HCT116 (cell line): ENCODE results near the gene OR2G3. TPM values are rescaled to one million over a fixed set of nuclear protein-coding genes. Genes with fewer than 3 reads are reported as not detected.

Source experiments
- ATAC-seq: fragments of 200-7000 bp; cut with Tn5 transposase; 2 replicates; pipeline ENCODE4 v1.9.1; 2020; ENCODE audit warnings: mild to moderate bottlenecking, moderate library complexity
- BruUV-seq: library from RNA; stranded (reverse); fragments of 400-500 nt; replicated peaks from 2 replicates; lab custom pipeline; 2021; lab: Mats Ljungman, UMichigan
- CTCF ChIA-PET: fragments of 300-600 bp; sonication (Branson Sonifier 250); formaldehyde crosslinking; loops from one replicate; lab custom pipeline; 2021; ENCODE audit warnings: antibody characterized with exemption; lab: Charles Lee
- POLR2A ChIA-PET: fragments of 300-600, 350-600 bp; sonication (Branson Sonifier 250); formaldehyde crosslinking; loops from one replicate; lab custom pipeline; 2021; ENCODE audit warnings: antibody characterized with exemption; lab: Charles Lee
- RAD21 ChIA-PET, 2 experiments: fragments of 300-600 bp; sonication (Branson Sonifier 250); formaldehyde crosslinking; loops; one replicate each; lab custom pipeline; 2023; ENCODE audit warnings: low total read pairs in 2 of 2; ENCODE audit not compliant: uncharacterized antibody in 2 of 2, unreplicated experiment in 2 of 2, low non-redundant PET in 1 of 2; lab: Charles Lee
- DNase-seq: peaks from one replicate; pipeline ENCODE4 v3.0.0-alpha.2; 2010; ENCODE audit warnings: low read depth, low spot score
- H2AFZ ChIP-seq: fragments of 200-600 bp; shearing (Covaris generic), sonication (generic); 2 replicates; pipeline ENCODE4 v1.6.1; 2017; ENCODE audit warnings: low read depth, mixed run types, mixed read lengths, antibody characterized with exemption, low read length; ENCODE audit not compliant: poor library complexity, severe bottlenecking
- H3K27ac ChIP-seq: 2 replicates; pipeline ENCODE4 v1.5.1; 2012; ENCODE audit warnings: low read depth, low read length
- H3K27me3 ChIP-seq: fragments of 200-600 bp; sonication (generic); 2 replicates; pipeline ENCODE4 v1.6.1; 2016; ENCODE audit warnings: mixed run types, low read length, mixed read lengths; ENCODE audit not compliant: insufficient read depth
- H3K36me3 ChIP-seq, 2 experiments: fragments of 200-500 bp in 1 of 2; fragments of 200-600 bp in 1 of 2; sonication (Bioruptor generic) in 1 of 2; sonication (generic) in 1 of 2; 2 replicates each; pipeline versions ENCODE4 v1.5.1 to v1.6.1; 2014 to 2016; ENCODE audit warnings: low read length in 2 of 2, inconsistent platforms in 1 of 2, mixed read lengths in 1 of 2, mixed run types in 1 of 2; ENCODE audit not compliant: insufficient read depth in 2 of 2, control insufficient read depth in 1 of 2
- H3K4me1 ChIP-seq, 2 experiments: fragments of 200-600 bp in 1 of 2; sonication (generic) in 1 of 2; 2 replicates each; pipeline versions ENCODE4 v1.5.1 to v1.6.1; 2012 to 2017; ENCODE audit warnings: low read length in 2 of 2, inconsistent platforms in 1 of 2, mild to moderate bottlenecking in 1 of 2, mixed read lengths in 1 of 2, mixed run types in 1 of 2, moderate library complexity in 1 of 2; ENCODE audit not compliant: insufficient read depth in 2 of 2, control insufficient read depth in 1 of 2
- H3K4me2 ChIP-seq: fragments of 200-600 bp; sonication (generic); 2 replicates; pipeline ENCODE4 v1.6.1; 2017; ENCODE audit warnings: mixed run types, low read length, mixed read lengths
- H3K4me3 ChIP-seq, 2 experiments: fragments of 200-600 bp in 1 of 2; sonication (generic) in 1 of 2; replicated peaks in 1 of 2; 2 replicates each; pipeline ENCODE4 v1.5.1; 2011 to 2016; ENCODE audit warnings: low read length in 2 of 2, control low read depth in 1 of 2, low read depth in 1 of 2, mild to moderate bottlenecking in 1 of 2, mixed read lengths in 1 of 2, mixed run types in 1 of 2
- H3K79me2 ChIP-seq: fragments of 200-600 bp; sonication (generic); 2 replicates; pipeline ENCODE4 v1.6.1; 2017; ENCODE audit warnings: mild to moderate bottlenecking, mixed run types, low read length, moderate library complexity, mixed read lengths; ENCODE audit not compliant: insufficient read depth
- H3K9ac ChIP-seq: fragments of 200-600 bp; sonication (generic); 2 replicates; pipeline ENCODE4 v1.6.1; 2016; ENCODE audit warnings: low read length, mixed read lengths
- H3K9me2 ChIP-seq: fragments of 200-600 bp; sonication (generic), shearing (Covaris generic); 2 replicates; pipeline ENCODE4 v1.6.1; 2017; ENCODE audit warnings: mixed run types, mild to moderate bottlenecking, moderate library complexity; ENCODE audit not compliant: insufficient read depth
- H3K9me3 ChIP-seq, 2 experiments: fragments of 200-500 bp in 1 of 2; fragments of 200-600 bp in 1 of 2; sonication (Bioruptor generic) in 1 of 2; sonication (generic) in 1 of 2; 2 replicates each; pipeline ENCODE4 v1.6.1; 2014 to 2017; ENCODE audit warnings: low read length in 2 of 2, mixed read lengths in 2 of 2, inconsistent platforms in 1 of 2, low read depth in 1 of 2, mild to moderate bottlenecking in 1 of 2, mixed run types in 1 of 2, moderate library complexity in 1 of 2; ENCODE audit not compliant: control insufficient read depth in 1 of 2, insufficient read depth in 1 of 2
- H4K20me1 ChIP-seq: fragments of 200-600 bp; sonication (generic), shearing (Covaris generic); 2 replicates; pipeline ENCODE4 v1.6.1; 2017; ENCODE audit warnings: mixed run types, mild to moderate bottlenecking, moderate library complexity; ENCODE audit not compliant: insufficient read depth
- CEBPB ChIP-seq: IDR thresholded peaks from 2 replicates; pipeline ENCODE4 v1.6.1; 2012; ENCODE audit warnings: low read depth
- ELF1 ChIP-seq: IDR thresholded peaks from 2 replicates; pipeline ENCODE4 v1.6.1; 2012; ENCODE audit warnings: low read depth, borderline replicate concordance
- EZH2 ChIP-seq: fragments of 200-600 bp; sonication (generic); IDR thresholded peaks from 2 replicates; pipeline ENCODE4 v1.6.1; 2017; ENCODE audit warnings: antibody characterized with exemption, mixed run types
- EZH2phosphoT487 ChIP-seq: fragments of 200-600 bp; IDR thresholded peaks from 2 replicates; pipeline ENCODE4 v1.6.1; 2018; ENCODE audit warnings: antibody characterized with exemption, borderline replicate concordance
- RAD21 ChIP-seq: IDR thresholded peaks from 2 replicates; pipeline ENCODE4 v1.6.1; 2012; ENCODE audit warnings: low read depth, mild to moderate bottlenecking
- SIN3A ChIP-seq: IDR thresholded peaks from 2 replicates; pipeline ENCODE4 v1.6.1; 2012; ENCODE audit warnings: low read depth
- SP1 ChIP-seq: IDR thresholded peaks from 2 replicates; pipeline ENCODE4 v1.6.1; 2012; ENCODE audit warnings: low read depth
- SRF ChIP-seq: IDR thresholded peaks from 2 replicates; pipeline ENCODE4 v1.6.1; 2012; ENCODE audit warnings: low read depth
- TCF7L2 ChIP-seq: IDR thresholded peaks from 2 replicates; pipeline ENCODE4 v1.7.0; 2011; ENCODE audit warnings: borderline replicate concordance, inconsistent platforms; ENCODE audit not compliant: insufficient read depth, insufficient read length; ENCODE audit errors: extremely low read depth
- YY1 ChIP-seq: IDR thresholded peaks from 2 replicates; pipeline ENCODE4 v1.6.1; 2011; ENCODE audit warnings: low read length, low read depth, moderate library complexity, mild to moderate bottlenecking; ENCODE audit not compliant: insufficient replicate concordance; ENCODE audit errors: extremely low read depth
- ZFX ChIP-seq: fragments of 450-650 bp; IDR thresholded peaks from 2 replicates; pipeline ENCODE4 v1.6.1; 2017
- ZNF274 ChIP-seq: fragments of 200-500 bp; sonication (Bioruptor generic); IDR thresholded peaks from 2 replicates; pipeline ENCODE4 v1.6.1; 2014; ENCODE audit warnings: mild to moderate bottlenecking, low read depth, low read length, inconsistent platforms
- intact Hi-C: fragments of 100-400 bp; cut with micrococcal nuclease; formaldehyde crosslinking; loops from 2 replicates; pipeline ENCODE4 v1.10.0; 2022
- total RNA-seq: library from RNA; stranded (reverse); gene quantifications from one replicate; pipeline ENCODE4 v1.2.1, GENCODE V29; 2021; ENCODE audit not compliant: unreplicated experiment
- TF ChIP-seq, protein P1 (sequence below): IDR thresholded peaks from 2 replicates; pipeline ENCODE4 v1.6.1; 2012
- TF ChIP-seq, protein P2 (sequence below): IDR thresholded peaks from 2 replicates; pipeline ENCODE4 v1.6.1; 2012
- TF ChIP-seq, protein P3 (sequence below): IDR thresholded peaks from 2 replicates; pipeline ENCODE4 v1.6.1; 2012; ENCODE audit warnings: low read depth
- TF ChIP-seq, protein P4 (sequence below): IDR thresholded peaks from 2 replicates; pipeline ENCODE4 v1.6.1; 2011; ENCODE audit warnings: mild to moderate bottlenecking, low read length, moderate library complexity; ENCODE audit not compliant: insufficient replicate concordance; ENCODE audit errors: extremely low read depth

OR2G3 gene
- total RNA-seq, 1 experiment from 2014 or later: not detected

- ChIA-PET RAD21 (no interaction called here), CTCF (no interaction called here), POLR2A (no interaction called here)
- Histone ChIP-seq H3K4me3 (no peak overlapping the region), H2AFZ (no peak overlapping the region), H3K9me2 (no peaks in the 10 kb centered on the region), H4K20me1 (no peaks in the 10 kb centered on the region), H3K9me3 (peaks cover 0 to 3% of the 10 kb centered on the region in 2 experiments; a peak in 1 of 4 replicates), H3K4me2 (no peak overlapping the region), H3K79me2 (no peaks in the 10 kb centered on the region), H3K9ac (no peak overlapping the region), H3K4me1 (no peaks in the 10 kb centered on the region), H3K36me3 (no peaks in the 10 kb centered on the region), H3K27ac (no peak overlapping the region), H3K27me3 (no peaks in the 10 kb centered on the region)
- no TSS peak for BruUV-seq
- TF ChIP-seq EZH2phosphoT487: no peak
- TF ChIP-seq CEBPB: no peak
- no peak for TF ChIP-seq SRF
- no peak for TF ChIP-seq SIN3A
- no peak for TF ChIP-seq ELF1
- TF ChIP-seq ZFX: no peak
- no peak for TF ChIP-seq RAD21
- TF ChIP-seq, protein P1, sequence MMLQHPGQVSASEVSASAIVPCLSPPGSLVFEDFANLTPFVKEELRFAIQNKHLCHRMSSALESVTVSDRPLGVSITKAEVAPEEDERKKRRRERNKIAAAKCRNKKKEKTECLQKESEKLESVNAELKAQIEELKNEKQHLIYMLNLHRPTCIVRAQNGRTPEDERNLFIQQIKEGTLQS: no peak
- TF ChIP-seq EZH2: no peak
- TF ChIP-seq, protein P2, sequence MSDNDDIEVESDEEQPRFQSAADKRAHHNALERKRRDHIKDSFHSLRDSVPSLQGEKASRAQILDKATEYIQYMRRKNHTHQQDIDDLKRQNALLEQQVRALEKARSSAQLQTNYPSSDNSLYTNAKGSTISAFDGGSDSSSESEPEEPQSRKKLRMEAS: no peak
- TF ChIP-seq YY1: no peak
- no peak for TF ChIP-seq SP1
- intact Hi-C loops: no loop called here
- DNase-seq (no peak), ATAC-seq (no peak)
Observed at GRCh38 chr1:247638011-247638410, 32.6 kb downstream of the OR2G3 start.

DNA sequence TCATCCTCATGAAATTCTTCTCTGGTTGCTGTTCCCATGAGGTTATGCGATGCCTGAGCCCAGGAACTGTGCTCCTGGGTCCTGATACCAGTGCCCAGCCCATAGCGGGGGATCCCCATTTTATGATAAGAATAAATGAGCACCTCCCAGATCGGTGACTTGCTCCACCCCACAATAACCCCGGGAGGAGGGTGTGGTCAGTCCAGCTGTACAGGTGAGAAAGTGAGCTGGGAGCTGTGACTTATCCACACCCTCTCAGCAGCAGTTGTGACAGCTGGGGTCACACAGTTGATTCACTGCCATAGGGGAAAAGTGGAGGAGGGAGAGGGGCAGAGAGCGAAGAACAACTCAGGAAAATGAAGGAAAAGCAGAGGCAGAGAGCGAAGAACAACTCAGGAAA is 33.4 kb downstream of the OR2G3 start:
- Histone ChIP-seq H3K4me1 (no peaks in the 10 kb centered on the region), H3K4me3 (no peak overlapping the region), H2AFZ (no peak overlapping the region), H3K27me3 (no peaks in the 10 kb centered on the region), H3K9me3 (peaks cover 0 to 3% of the 10 kb centered on the region in 2 experiments; a peak in 1 of 4 replicates), H3K9ac (no peak overlapping the region), H3K27ac (no peak overlapping the region), H3K79me2 (no peaks in the 10 kb centered on the region), H3K36me3 (no peaks in the 10 kb centered on the region), H3K9me2 (no peaks in the 10 kb centered on the region)
- no TSS peak for BruUV-seq
- DNase-seq (no peak), ATAC-seq (no peak)
- ChIA-PET RAD21 (no interaction called here), POLR2A (no interaction called here), CTCF (no interaction called here)
- TF ChIP-seq TCF7L2 (no peak), EZH2 (no peak), ZNF274 (no peak)
- TF ChIP-seq, protein P3, sequence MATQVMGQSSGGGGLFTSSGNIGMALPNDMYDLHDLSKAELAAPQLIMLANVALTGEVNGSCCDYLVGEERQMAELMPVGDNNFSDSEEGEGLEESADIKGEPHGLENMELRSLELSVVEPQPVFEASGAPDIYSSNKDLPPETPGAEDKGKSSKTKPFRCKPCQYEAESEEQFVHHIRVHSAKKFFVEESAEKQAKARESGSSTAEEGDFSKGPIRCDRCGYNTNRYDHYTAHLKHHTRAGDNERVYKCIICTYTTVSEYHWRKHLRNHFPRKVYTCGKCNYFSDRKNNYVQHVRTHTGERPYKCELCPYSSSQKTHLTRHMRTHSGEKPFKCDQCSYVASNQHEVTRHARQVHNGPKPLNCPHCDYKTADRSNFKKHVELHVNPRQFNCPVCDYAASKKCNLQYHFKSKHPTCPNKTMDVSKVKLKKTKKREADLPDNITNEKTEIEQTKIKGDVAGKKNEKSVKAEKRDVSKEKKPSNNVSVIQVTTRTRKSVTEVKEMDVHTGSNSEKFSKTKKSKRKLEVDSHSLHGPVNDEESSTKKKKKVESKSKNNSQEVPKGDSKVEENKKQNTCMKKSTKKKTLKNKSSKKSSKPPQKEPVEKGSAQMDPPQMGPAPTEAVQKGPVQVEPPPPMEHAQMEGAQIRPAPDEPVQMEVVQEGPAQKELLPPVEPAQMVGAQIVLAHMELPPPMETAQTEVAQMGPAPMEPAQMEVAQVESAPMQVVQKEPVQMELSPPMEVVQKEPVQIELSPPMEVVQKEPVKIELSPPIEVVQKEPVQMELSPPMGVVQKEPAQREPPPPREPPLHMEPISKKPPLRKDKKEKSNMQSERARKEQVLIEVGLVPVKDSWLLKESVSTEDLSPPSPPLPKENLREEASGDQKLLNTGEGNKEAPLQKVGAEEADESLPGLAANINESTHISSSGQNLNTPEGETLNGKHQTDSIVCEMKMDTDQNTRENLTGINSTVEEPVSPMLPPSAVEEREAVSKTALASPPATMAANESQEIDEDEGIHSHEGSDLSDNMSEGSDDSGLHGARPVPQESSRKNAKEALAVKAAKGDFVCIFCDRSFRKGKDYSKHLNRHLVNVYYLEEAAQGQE: no peak
- TF ChIP-seq, protein P4, sequence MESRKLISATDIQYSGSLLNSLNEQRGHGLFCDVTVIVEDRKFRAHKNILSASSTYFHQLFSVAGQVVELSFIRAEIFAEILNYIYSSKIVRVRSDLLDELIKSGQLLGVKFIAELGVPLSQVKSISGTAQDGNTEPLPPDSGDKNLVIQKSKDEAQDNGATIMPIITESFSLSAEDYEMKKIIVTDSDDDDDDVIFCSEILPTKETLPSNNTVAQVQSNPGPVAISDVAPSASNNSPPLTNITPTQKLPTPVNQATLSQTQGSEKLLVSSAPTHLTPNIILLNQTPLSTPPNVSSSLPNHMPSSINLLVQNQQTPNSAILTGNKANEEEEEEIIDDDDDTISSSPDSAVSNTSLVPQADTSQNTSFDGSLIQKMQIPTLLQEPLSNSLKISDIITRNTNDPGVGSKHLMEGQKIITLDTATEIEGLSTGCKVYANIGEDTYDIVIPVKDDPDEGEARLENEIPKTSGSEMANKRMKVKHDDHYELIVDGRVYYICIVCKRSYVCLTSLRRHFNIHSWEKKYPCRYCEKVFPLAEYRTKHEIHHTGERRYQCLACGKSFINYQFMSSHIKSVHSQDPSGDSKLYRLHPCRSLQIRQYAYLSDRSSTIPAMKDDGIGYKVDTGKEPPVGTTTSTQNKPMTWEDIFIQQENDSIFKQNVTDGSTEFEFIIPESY: no peak
- TF ChIP-seq, all 23 proteins: peak for 0
- intact Hi-C loops: no loop called here
- H3K4me2 ChIP-seq: no peak overlapping the region
- H4K20me1 ChIP-seq: no peaks in the 10 kb centered on the region
